Activated naive CD4-positive, alpha-beta T cell treated with Interleukin-2 at 50 U/mL for 16 hours (primary cell): ENCODE results near the gene LCNL1.

Experiments
- DNase-seq: peaks from one replicate; pipeline ENCODE4 v3.0.0-alpha.2; 2020

The LCNL1 gene

GRCh38 chr9:136977223-136977622 lies 5.6 kb upstream of the LCNL1 start, which contains the start of gene PTGDS:
PTGDS (plus strand) TSS chr9:136977504; CDS start chr9:136977579, 75 bp downstream.
- no peak for DNase-seq

- no peak for DNase-seq
Measured at GRCh38 chr9:136977649-136978072, 5.1 kb upstream of the LCNL1 start.

- DNase-seq = peak; percentile 72
Measured at GRCh38 chr9:136978073-136978864, 4.5 kb upstream of the LCNL1 start.

- DNase-seq = no peak
Measured at GRCh38 chr9:136978865-136979544, 3.8 kb upstream of the LCNL1 start.

GRCh38 chr9:136979769-136980587 lies 2.8 kb upstream of the LCNL1 start:
- no peak for DNase-seq

GRCh38 chr9:136980669-136981478 lies 1.9 kb upstream of the LCNL1 start:
- DNase-seq = no peak

GRCh38 chr9:136981588-136982231 lies 1.1 kb upstream of the LCNL1 start:
- no peak for DNase-seq

GRCh38 chr9:136983167-136983566 lies 374 bp downstream of the LCNL1 start:
- DNase-seq = no peak

- no peak for DNase-seq
Measured at GRCh38 chr9:136983656-136984314, 992 bp downstream of the LCNL1 start.

GRCh38 chr9:136984464-136985026 lies 1.8 kb downstream of the LCNL1 start:
- no peak for DNase-seq

- DNase-seq = no peak
Measured at GRCh38 chr9:136985027-136985602, 2.3 kb downstream of the LCNL1 start.

- DNase-seq = no peak
Measured at GRCh38 chr9:136985853-136986252, 3.1 kb downstream of the LCNL1 start.

GRCh38 chr9:136988872-136989271 lies 6.1 kb downstream of the LCNL1 start:
- no peak for DNase-seq

- DNase-seq = no peak
Measured at GRCh38 chr9:136990242-136990911, 7.6 kb downstream of the LCNL1 start.

- DNase-seq = peak; percentile 95
Measured at GRCh38 chr9:136991993-136992818, 9.4 kb downstream of the LCNL1 start, which contains the start of gene PAXX. PAXX (plus strand) TSS chr9:136992422; CDS start chr9:136992444, 22 bp downstream.

- no peak for DNase-seq
Measured at GRCh38 chr9:136992819-136993369, 10.1 kb downstream of the LCNL1 start.

GRCh38 chr9:136994180-136994887 lies 11.5 kb downstream of the LCNL1 start:
- DNase-seq = no peak

GRCh38 chr9:136994888-136995230 lies 12.1 kb downstream of the LCNL1 start:
- DNase-seq = no peak
